GM19351 (cell line): ENCODE measurements around the gene SUMO3.

Experiments
- ATAC-seq: cut with Tn5 transposase; IDR thresholded peaks from one replicate; pipeline ENCODE4 v1.9.1; 2021; ENCODE audit warnings: mild to moderate bottlenecking, moderate library complexity; ENCODE audit not compliant: unreplicated experiment

The SUMO3 gene

DNA sequence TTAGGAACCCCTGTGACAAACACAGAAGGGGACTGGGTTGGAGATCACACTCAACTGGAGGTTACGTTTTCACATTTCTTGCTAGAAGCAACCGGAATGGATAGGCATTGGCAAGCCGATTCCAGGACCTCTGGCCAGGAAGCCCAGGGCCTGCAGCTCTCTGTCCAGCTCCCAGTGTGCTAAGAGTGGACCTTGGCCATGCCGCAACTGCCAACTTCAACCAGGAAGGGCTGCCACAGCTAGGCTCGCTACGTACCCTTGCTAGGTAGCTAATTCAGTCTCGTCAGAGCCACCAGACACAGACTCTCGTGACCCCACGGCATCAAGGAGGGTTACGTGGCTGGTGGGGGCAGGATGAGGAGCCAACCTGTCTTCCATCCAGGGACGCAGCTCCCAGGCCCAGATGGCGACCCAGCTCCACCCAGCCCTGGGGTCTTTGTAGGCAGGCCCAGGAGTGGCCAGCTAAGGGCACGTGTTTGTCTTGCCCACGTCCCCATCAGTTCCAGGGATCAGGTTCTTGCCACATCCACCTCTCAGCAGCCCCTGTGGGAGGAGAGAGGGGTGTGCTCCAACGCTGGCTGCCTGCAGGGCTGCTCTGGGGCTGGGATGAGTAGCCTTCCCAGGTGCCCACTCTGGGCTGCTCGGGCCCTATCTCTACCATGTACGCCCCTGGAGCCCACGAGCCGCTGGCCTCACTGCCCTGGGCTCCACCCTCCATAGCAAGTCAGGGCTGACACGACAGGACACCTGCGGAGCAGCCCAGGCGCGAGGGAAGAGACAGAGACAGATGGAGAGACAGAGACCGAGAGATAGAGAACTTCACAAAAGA, 55.4 kb downstream of the SUMO3 start:
- ATAC-seq = no peak

DNA sequence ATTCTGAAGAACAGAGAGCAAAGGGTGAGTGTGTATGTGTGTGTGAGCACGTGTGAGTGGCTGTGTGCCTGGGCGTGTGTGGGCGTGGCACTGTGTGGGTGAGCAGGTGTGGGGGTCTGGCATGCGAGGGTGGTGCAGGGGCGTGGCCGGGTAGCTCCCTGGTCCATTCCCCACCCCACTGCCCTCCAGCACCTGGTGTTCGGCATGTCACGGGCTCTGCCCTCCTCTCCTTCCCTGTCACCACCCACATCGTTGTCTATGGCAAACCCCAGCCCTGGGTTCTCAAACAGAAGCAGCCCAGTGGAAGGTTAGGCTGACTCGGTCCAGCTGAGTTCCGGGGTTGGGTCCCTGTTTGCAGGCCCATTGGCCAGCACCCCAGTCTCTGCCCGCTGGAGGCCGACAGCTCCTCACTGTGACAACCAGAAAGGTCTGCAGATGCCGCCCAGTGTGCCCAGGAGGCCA, 56.1 kb downstream of the SUMO3 start:
- no peak for ATAC-seq

DNA sequence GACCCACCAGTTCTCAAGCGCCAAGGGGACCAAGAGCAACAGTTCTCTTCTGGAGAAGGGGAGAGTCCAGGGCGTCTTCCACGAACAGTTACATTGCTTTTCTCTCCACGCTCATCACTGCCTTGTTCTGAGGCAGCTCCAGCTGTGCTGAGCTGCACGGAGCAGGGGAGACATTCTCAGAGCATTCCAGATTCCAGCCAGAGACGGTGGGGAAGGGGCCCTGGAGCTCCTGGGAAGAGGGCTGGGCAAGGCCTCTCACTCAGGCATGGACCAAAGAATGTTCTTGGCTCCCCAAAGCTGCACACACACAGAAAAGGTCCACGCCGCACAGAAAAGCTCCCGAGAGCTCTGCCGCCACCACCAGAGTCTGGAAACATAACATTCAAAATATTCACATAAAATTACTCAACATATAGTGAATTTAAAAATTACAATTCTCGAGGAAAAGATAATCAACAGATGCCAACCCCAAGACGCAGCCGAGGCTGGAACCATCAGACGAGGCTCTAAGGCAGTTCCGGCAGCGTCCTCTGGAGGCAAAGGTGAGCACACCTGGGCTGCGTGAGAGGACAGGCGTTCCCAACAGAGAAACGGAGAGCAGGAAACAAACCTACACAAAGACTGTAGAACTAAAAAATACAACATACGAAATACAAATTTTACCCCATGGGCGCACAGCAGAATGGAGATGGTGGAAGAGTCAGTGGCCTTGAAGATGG, 56.7 kb downstream of the SUMO3 start:
- no peak for ATAC-seq

DNA sequence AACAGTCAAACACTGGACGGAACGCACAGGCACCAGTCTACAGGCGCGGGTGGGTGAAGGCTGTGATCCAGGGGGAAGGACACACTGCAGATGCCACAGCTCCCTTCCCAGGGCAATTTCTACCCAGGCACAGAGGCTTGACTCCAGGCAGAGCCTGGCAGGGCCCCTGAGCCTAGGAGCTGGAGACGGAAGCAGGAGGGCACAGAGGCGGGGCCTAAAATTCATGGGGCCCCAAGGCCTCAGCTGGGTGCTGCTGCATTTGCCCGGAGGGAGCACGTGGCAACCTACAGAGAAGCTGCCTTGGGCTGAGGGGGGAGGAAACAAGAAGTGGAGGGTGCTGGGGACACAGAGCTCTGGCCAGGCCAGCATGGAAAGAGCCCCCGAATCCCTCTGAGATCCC, 57.5 kb downstream of the SUMO3 start:
- ATAC-seq = no peak

DNA sequence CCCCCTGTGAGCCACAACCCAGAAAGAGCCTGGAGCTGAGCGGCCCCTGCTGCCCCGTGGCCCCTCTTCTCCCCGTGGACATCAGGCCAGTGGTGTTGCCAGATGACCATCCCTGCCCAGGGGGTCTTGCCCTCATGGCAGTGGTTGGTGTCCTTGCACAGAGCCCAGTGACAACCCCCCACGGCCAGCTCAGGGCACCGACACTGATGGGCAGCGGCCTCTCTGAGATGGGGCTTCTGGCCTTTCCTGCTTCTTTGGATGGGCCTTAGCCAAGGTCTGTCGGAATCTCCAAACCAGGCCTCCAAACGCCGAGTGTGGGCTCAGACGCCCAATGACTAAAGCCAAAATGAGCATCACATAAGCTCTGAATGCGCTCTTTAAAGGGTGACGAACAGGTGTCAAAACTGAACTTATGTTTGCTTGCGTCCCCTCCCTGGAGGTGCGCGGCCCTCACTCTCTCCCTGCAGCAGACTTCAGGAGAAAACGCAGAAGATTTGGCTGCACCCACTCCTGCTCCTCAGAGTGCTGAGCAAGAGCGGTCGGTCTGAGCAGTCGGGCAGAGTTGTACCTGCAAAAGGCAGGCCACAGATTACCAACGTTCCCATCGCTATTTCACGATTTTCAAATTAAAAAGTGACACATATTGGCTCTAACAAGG, 58.1 kb downstream of the SUMO3 start:
- ATAC-seq = no peak

DNA sequence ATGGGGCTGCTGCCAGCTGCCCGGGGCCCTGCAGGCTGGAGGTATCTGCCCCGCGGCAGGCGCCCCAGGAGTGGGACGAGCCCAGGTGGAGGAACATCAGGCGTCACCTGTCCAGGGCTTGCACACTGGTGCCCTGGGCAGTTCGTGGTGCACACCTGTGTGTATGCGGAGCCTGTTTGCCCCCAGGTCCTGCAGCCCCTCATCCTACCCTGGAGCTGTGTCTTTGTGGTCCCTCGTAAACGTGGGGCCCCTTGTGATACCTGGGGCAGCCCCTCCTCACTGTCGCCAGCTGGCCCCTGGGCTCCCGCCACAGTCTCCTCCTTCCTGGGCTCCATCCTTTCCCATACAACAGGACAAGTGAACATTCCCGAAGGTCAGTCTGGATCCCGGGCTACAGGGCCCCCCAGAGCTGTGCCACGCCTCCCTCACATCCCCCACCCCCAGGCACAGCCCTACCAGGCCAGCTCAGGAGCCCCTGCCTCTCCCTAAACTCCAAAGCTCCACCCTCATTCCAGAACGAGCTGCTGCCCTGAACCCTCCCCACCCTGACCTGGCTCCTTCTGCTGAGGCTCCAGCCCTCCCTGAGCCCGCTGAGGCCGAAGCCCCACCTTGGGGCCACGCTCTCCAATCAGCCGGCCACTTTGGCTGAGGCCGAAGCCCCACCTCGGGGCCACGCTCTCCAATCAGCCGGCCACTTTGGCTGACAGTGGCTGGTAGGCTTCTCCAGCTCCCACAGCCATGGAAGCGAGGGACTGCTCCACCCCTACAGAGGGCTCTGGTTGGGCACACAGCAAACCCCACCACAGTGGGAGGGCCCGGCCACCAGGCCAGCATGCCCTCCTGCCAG, 58.9 kb downstream of the SUMO3 start:
- ATAC-seq = no peak

DNA sequence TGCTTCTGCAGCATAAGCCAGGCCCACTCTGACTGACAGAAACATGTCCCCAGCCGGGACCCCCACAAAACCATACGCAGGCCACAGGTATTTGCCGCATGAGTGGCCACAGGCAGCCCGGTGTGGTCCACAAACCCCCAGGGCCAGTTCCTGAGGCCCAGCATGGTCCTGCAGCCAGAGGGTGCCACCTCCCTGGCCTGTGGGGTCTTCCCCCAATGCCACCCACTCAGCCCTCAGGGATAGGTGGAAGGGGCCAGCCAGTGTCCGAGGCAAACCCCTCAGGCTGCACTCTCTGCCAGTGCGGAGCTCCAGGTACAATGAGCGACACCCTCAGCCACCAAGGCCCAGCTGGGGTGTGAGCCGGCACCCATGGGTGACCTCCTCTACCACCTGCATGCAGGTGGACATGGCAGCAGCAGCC, 59.7 kb downstream of the SUMO3 start:
- ATAC-seq = no peak

DNA sequence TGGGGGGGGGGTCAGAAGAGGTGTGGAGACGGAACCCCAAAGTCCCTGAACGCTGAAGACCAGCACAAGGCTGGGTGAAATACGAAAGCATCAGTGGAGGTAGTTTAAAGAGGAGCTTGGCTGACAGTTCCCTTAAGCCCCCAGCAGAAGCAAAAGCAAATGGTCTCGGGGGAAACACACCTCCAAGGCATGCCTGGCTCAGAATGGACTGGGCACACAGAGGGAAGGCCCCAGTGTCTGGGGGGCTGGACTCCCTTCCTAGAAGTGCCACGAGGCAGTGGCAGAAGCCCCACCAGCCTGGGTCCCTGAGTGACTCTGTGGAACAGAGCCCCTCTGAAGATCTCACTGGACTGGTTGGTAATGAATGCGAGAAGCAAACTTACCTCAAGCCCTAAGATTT, 60.1 kb downstream of the SUMO3 start:
- ATAC-seq = no peak

DNA sequence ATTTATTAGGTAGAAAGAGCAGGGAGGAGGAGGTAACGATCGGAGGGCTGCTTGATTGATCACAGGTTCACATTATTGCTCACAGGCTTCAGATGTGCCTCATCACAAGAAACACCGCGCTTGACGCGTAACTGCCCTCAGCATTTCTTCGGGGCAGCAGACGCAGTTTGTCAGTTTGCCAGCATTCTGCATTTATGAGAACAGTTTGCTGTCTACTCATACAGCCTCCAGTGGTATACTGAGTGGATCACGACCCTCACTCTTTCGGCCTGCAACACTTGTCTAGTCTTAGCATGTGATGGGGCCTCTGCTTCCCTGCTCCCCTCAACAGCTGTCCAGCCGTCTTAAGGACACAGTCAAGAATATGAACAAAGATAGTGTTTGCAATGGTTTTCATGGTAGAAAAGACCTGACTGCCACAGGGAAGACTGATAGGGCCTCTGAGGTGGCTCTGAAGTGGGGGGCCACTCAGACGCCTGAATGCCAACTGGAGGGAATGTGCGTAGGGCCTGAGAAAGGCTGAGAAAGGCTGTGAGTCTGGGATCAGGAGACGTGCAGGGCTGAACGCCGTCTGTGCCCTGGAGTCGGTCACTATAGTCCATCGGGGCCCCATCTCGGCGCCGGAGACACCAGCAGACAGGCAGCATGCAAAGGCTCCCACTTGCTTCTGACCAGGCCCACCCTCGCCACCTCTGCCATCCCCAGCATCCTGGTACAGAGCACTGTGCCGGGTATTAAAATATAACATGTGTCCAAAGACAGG, 61.3 kb downstream of the SUMO3 start:
- ATAC-seq = no peak
